Measurements from ENCODE around the gene ADAMTS3.
"Not testable (repeated sequence)": the region's sequence is repeated elsewhere in the genome, so short reads cannot be mapped to it uniquely, and the experiment has no call there.

ADAMTS3 gene

GRCh38 chr4:72467633-72468032 is 101.4 kb downstream of the ADAMTS3 start:
- DNase-seq: no peak

- no peak for DNase-seq
These were observed 105.3 kb downstream of the ADAMTS3 start for GRCh38 chr4:72463724-72464123.

GRCh38 chr4:72457158-72457557 is 111.9 kb downstream of the ADAMTS3 start:
- no peak for DNase-seq

- no peak for DNase-seq
These were observed 117.7 kb downstream of the ADAMTS3 start for GRCh38 chr4:72451349-72451748.

- DNase-seq: no peak
These were observed 119.3 kb downstream of the ADAMTS3 start for GRCh38 chr4:72449705-72450104.

GRCh38 chr4:72448231-72448630 is 120.8 kb downstream of the ADAMTS3 start:
- DNase-seq: no peak

- no peak for DNase-seq
These were observed 122.5 kb downstream of the ADAMTS3 start for GRCh38 chr4:72446353-72447055.

GRCh38 chr4:72444092-72444491 is 124.9 kb downstream of the ADAMTS3 start:
- DNase-seq: no peak

GRCh38 chr4:72442715-72443114 is 126.3 kb downstream of the ADAMTS3 start:
- DNase-seq: no peak

GRCh38 chr4:72442147-72442546 is 126.9 kb downstream of the ADAMTS3 start:
- no peak for DNase-seq

GRCh38 chr4:72440386-72440785 is 128.6 kb downstream of the ADAMTS3 start:
- DNase-seq: no peak

GRCh38 chr4:72432975-72433374 is 136.0 kb downstream of the ADAMTS3 start:
- DNase-seq: no peak

GRCh38 chr4:72432282-72432681 is 136.7 kb downstream of the ADAMTS3 start:
- no peak for DNase-seq

GRCh38 chr4:72430988-72431387 is 138.0 kb downstream of the ADAMTS3 start:
- DNase-seq: no peak

- DNase-seq: no peak
These were observed 139.0 kb downstream of the ADAMTS3 start for GRCh38 chr4:72430050-72430449.

GRCh38 chr4:72429397-72429889 is 139.6 kb downstream of the ADAMTS3 start:
- DNase-seq: no peak

GRCh38 chr4:72427057-72427456 is 142.0 kb downstream of the ADAMTS3 start:
- DNase-seq: no peak

GRCh38 chr4:72425908-72426307 is 143.1 kb downstream of the ADAMTS3 start:
- not testable (repeated sequence) for DNase-seq

- DNase-seq: no peak
These were observed 145.0 kb downstream of the ADAMTS3 start for GRCh38 chr4:72424006-72424405.

GRCh38 chr4:72422416-72422815 is 146.6 kb downstream of the ADAMTS3 start:
- DNase-seq: no peak

- peak; percentile 92 for DNase-seq
These were observed 150.6 kb downstream of the ADAMTS3 start for GRCh38 chr4:72418458-72418857.

GRCh38 chr4:72410158-72410557 is 158.9 kb downstream of the ADAMTS3 start:
- DNase-seq: no peak

- DNase-seq: no peak
These were observed 160.5 kb downstream of the ADAMTS3 start for GRCh38 chr4:72408568-72408967.

GRCh38 chr4:72405417-72405816 is 163.6 kb downstream of the ADAMTS3 start:
- DNase-seq: no peak

GRCh38 chr4:72397314-72397713 is 171.7 kb downstream of the ADAMTS3 start:
- no peak for DNase-seq
